HFF-Myc (cell line): ENCODE data around the gene CDH13.

Source experiments
- DNase-seq: peaks from one replicate; pipeline ENCODE4 v3.0.0-alpha.2; 2011; ENCODE audit warnings: low read depth; ENCODE audit errors: extremely low read depth
- H3K4me3 ChIP-seq: replicated peaks from 2 replicates; pipeline ENCODE4 v1.5.1; 2011; ENCODE audit warnings: low read depth, mild to moderate bottlenecking, control low read depth, low read length
- TF ChIP-seq, protein P1 (sequence below): IDR thresholded peaks from 2 replicates; pipeline ENCODE4 v1.5.1; 2012; ENCODE audit warnings: mild to moderate bottlenecking, low read depth, low read length, control low read depth; ENCODE audit errors: missing control alignments

The CDH13 gene

DNA sequence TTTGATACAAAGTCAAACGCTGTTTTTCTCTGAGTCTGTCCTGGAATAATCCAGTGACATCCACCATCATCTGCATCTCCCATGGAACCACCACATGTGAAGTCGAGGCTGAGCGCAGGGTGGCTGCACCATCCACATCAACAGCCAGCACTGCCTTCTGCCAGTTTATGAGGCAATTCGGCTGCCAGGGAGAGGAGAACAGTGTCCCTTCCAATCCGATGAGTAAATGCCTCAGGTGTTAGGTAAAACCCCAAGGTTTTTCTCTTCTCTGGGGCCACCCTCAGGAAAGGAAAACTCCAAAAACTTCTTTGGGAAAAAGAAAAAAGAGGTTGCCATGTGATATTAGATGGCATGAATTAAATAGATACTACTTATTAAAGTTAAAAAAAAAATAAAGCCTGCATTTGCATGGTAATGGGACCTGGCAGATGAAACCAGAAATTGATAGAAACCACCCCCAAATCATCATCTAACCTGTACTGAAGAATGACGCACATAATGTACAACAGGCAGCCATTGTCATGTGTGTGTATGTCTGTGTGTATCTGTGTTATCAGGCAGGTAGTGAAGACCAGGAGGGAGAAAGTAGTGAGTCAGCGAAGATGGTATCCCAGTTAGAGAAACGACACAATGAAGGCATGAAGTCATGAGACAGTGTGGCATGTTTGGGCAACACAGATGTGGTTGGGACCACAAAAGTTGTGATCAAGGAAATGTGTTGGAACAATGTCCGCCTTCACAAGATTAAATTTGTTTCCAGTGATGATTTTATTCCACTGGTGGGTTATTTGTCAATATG, 478.7 kb downstream of the CDH13 start:
- DNase-seq = no peak
- TF ChIP-seq, protein P1, sequence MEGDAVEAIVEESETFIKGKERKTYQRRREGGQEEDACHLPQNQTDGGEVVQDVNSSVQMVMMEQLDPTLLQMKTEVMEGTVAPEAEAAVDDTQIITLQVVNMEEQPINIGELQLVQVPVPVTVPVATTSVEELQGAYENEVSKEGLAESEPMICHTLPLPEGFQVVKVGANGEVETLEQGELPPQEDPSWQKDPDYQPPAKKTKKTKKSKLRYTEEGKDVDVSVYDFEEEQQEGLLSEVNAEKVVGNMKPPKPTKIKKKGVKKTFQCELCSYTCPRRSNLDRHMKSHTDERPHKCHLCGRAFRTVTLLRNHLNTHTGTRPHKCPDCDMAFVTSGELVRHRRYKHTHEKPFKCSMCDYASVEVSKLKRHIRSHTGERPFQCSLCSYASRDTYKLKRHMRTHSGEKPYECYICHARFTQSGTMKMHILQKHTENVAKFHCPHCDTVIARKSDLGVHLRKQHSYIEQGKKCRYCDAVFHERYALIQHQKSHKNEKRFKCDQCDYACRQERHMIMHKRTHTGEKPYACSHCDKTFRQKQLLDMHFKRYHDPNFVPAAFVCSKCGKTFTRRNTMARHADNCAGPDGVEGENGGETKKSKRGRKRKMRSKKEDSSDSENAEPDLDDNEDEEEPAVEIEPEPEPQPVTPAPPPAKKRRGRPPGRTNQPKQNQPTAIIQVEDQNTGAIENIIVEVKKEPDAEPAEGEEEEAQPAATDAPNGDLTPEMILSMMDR = no peak
- H3K4me3 ChIP-seq = no peak overlapping the region

DNA sequence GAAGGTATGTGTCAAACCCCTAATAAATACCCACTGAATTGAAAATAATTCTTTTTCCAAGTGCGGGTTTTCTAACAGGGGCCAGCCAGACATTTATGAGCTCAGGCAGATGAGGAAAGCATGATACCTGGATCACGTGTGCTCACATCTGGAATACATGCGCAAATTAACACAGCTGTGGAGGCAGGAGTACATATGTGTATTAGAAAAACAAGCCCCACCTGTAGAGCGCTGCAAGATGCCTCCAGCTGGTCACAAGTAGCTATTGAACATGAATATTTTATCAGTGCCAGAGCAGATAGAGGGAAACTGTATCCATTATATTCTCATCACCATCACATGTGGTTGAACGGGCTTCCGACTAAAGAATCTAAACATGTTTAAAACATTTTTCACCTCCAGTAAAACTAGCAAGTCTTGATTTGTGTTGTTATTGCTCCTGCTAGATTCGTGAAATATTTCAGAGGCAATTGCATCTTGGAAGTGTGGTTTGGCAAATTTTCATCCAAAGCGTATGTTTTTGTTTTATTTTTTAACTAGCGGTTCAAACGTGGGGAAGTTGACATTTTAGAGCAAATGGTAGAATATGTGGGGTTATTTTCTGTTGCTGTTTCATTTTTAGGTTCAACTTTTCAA, 482.8 kb downstream of the CDH13 start:
- no peak overlapping the region for H3K4me3 ChIP-seq
- no peak for DNase-seq

DNA sequence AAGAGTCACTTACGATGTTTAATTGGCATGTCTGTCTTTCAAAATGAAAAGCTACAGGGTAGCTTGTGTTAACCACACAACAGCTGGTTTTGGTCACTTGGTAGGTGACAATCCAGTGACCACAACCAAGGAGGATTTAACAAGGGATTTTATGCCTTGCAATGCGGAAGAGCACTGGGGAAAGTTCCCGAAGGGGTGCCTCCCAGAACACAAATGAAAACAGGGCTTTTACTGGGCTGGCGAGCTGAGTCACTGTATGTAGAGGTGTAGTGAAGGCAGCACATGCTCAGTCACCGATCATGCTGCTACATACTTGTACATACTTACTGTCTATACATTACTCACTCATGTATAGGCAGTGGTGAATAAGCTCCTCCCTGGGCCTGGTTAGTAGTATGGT, 483.5 kb downstream of the CDH13 start:
- TF ChIP-seq, protein P1 = no peak
- no peak for DNase-seq
- H3K4me3 ChIP-seq = no peak overlapping the region

More for the DNA sequence above, 482.8 kb downstream of the CDH13 start:
- TF ChIP-seq, protein P1 = peak; percentile 13

DNA sequence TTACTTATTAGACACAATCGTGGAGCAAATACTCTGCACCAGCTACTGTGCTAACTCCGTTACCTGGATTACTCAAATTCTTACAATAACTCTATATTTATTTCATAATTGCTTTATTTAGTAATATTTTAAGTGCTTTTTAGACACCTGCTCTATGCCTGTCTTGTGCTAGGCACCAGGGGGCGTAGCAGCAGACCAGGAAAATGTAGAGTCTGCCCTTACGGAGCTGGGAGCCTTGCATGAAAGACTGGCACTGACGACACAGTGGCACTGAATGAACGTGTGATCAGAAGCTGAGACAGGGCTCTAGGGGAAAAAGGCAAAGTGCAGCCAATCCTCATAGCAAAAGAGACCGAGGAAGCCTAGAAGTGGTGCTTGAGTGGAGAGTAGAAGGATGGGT, 486.5 kb downstream of the CDH13 start:
- no peak overlapping the region for H3K4me3 ChIP-seq
- DNase-seq = no peak
- TF ChIP-seq, protein P1 = peak; percentile 66

DNA sequence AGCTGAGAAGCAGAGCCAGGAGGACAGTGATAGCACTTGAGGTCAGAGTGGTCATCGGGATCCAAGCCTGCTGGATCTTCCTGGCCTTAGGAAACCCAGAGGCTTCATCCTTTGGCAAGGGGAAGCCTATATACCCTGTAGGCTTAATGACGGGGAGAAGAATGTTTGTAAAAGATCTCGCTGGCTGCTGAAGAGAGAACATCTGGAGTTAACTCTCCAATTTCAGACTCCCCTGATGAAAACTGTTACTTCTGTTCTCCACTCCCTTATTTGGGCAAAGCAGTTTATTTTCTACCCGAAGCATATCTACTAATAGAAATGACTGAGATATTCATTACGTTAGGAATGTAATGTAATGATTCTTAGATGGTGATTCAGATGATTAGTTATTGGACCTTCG, 487.0 kb downstream of the CDH13 start:
- TF ChIP-seq, protein P1 = no peak
- DNase-seq = no peak
- no peak overlapping the region for H3K4me3 ChIP-seq

DNA sequence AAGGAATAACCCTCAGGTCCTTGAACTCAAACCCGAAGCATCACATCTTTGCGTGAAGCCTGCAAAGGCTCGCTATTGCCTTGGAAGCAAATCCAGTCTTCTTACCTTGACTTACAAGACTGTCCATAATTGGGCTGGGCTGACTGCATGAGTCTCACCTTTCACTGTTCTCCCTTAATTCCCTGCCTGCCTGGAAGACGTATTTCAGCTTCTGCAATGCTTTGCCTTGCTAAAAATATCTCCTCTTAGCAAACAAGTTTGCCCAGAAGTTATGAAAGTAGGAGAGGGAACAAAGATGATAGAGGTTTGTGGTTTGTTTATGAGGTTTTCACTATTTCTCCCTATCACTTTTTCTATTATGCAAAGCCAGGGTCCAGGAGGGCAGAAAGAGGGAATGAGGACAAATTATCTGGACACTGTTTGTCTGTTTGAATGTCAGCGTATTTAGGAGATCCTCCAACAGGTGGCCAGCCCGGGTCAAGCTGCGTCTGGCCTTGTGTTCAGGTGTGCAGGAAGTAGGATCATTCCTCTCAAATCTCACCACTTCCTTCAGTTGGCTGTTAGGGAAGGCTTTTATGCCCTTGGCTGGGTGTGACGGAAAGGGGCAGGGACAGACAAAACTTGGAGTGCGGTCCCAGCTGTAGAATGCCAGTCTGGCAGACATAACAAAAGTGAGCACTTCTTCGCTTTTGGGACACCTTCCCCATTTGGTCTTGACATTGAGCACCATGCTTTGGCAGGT, 488.9 kb downstream of the CDH13 start:
- no peak overlapping the region for H3K4me3 ChIP-seq
- TF ChIP-seq, protein P1 = no peak
- no peak for DNase-seq
